ENCODE results near the gene ITPR2.

DNA sequence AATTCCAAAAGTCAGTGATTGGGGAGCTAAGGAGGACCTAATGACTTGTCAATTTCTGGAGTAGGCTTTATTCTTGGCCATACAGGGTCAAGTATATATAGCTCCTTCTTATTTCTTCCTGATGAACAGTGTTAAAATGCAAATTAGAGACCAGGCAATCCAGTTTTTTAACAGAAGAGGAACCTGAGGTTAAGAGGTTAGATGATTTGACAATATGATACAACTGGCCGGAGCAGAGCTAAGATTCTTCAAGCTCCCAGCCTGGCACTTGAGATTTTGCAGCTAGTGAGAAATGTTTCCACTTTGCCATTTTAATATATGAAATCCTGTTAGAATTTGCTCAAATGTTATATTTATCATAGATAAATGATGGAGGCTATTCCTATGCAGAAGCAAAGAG lies 433.6 kb downstream of the ITPR2 start:
- TF ChIP-seq, protein P1, sequence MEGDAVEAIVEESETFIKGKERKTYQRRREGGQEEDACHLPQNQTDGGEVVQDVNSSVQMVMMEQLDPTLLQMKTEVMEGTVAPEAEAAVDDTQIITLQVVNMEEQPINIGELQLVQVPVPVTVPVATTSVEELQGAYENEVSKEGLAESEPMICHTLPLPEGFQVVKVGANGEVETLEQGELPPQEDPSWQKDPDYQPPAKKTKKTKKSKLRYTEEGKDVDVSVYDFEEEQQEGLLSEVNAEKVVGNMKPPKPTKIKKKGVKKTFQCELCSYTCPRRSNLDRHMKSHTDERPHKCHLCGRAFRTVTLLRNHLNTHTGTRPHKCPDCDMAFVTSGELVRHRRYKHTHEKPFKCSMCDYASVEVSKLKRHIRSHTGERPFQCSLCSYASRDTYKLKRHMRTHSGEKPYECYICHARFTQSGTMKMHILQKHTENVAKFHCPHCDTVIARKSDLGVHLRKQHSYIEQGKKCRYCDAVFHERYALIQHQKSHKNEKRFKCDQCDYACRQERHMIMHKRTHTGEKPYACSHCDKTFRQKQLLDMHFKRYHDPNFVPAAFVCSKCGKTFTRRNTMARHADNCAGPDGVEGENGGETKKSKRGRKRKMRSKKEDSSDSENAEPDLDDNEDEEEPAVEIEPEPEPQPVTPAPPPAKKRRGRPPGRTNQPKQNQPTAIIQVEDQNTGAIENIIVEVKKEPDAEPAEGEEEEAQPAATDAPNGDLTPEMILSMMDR (IDR thresholded peaks at IDR 0.05; ENCODE audit: control extremely low read depth in 1 of 3, insufficient read depth in 1 of 3, low read depth in 1 of 3, low read length in 3 of 3), result no peak
- no peak for TF ChIP-seq POLR2AphosphoS5 (IDR thresholded peaks at IDR 0.05; ENCODE audit: low read depth, low read length)
- no peak for TF ChIP-seq CHD2 (IDR thresholded peaks at IDR 0.05; ENCODE audit: low read length)
- no peak for TF ChIP-seq KDM1A (IDR thresholded peaks at IDR 0.05; ENCODE audit: borderline replicate concordance, low read length)
- no peak for TF ChIP-seq YY1 (IDR thresholded peaks at IDR 0.05; ENCODE audit: low read depth, low read length)
- TF ChIP-seq MAFK (IDR thresholded peaks at IDR 0.05; ENCODE audit: low read depth, low read length), result no peak
- no peak for TF ChIP-seq RFX5 (IDR thresholded peaks at IDR 0.05; ENCODE audit: borderline replicate concordance, low read depth, low read length)
- no peak for TF ChIP-seq EZH2 (IDR thresholded peaks at IDR 0.05; ENCODE audit: low read depth, low read length, severe bottlenecking)
- no peak for TF ChIP-seq POLR2A (IDR thresholded peaks at IDR 0.05; ENCODE audit: control extremely low read depth in 1 of 2, low read depth in 2 of 2, low read length in 2 of 2)
